Transverse colon (tissue), 4 donors: Measurements from ENCODE around the gene LRRC10B.

Source experiments
- EP300 ChIP-seq: sonication (generic); formaldehyde crosslinking; IDR thresholded peaks from one replicate; pipeline ENCODE4 v1.6.1; 2017; ENCODE audit warnings: antibody characterized with exemption, low read depth
- POLR2A ChIP-seq: fragments of 450-650 bp; IDR thresholded peaks from one replicate; pipeline ENCODE4 v1.6.1; 2016; ENCODE audit warnings: antibody characterized with exemption, mild to moderate bottlenecking, moderate library complexity
- POLR2AphosphoS5 ChIP-seq, 3 donors: sonication (generic); formaldehyde crosslinking; IDR thresholded peaks; one replicate each; pipeline ENCODE4 v1.6.1; 2016; ENCODE audit warnings: antibody characterized with exemption in 3 of 3
- TF ChIP-seq, protein P1 (sequence below), 5 experiments: fragments of 200-600 bp in 3 of 5; fragments of 450-650 bp in 2 of 5; sonication (generic) in 3 of 5; IDR thresholded peaks; 1 replicate in 2 of 5; 2 replicates in 3 of 5; pipeline ENCODE4 v1.5.1; 2016 to 2017; ENCODE audit warnings: antibody characterized with exemption in 5 of 5, inconsistent platforms in 3 of 5, mild to moderate bottlenecking in 2 of 5, moderate library complexity in 1 of 5

DNA sequence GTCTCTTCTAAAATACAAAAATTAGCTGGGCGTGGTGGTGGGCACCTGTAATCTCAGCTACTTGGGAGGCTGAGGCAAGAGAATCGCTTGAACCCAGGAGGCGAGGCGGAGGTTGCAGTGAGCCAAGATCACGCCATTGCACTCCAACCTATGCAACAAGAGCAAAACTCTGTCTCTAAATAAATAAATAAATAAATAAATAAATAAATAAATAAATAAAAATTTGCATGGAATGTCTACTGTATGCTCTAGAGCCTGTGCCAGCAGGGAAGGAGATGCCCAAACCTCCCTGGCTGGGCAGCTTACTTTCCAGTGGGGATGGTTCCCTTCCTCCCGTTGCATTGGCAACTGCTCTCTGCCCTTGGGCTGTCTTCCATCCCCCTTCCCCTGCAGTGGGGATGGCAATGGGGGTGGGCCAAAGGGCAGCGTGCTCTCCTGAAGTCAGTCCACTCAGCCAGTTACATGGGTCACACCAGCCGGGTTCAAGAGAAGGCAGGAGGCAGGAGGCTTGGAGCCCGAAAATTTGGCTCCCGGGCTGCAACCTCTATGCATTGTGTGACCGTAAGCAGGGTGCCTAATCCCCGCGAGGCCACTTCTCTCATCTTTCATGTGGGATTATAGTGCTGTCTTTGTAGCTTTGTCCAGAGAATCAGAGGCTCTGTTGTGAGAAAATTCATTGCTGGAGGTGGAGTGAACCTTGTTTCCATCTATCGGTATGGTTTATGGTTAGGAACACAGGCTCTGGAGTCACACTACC lies 1.4 kb upstream of the LRRC10B start:
- no peak for TF ChIP-seq POLR2AphosphoS5 (IDR thresholded peaks at IDR 0.05)
- TF ChIP-seq, protein P1, sequence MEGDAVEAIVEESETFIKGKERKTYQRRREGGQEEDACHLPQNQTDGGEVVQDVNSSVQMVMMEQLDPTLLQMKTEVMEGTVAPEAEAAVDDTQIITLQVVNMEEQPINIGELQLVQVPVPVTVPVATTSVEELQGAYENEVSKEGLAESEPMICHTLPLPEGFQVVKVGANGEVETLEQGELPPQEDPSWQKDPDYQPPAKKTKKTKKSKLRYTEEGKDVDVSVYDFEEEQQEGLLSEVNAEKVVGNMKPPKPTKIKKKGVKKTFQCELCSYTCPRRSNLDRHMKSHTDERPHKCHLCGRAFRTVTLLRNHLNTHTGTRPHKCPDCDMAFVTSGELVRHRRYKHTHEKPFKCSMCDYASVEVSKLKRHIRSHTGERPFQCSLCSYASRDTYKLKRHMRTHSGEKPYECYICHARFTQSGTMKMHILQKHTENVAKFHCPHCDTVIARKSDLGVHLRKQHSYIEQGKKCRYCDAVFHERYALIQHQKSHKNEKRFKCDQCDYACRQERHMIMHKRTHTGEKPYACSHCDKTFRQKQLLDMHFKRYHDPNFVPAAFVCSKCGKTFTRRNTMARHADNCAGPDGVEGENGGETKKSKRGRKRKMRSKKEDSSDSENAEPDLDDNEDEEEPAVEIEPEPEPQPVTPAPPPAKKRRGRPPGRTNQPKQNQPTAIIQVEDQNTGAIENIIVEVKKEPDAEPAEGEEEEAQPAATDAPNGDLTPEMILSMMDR (IDR thresholded peaks at IDR 0.05): no peak
- TF ChIP-seq POLR2A: no peak
- no peak for TF ChIP-seq EP300
